Tibial nerve (tissue), 4 donors: ENCODE results near the gene KLRF1.

Experiments
- EP300 ChIP-seq, 2 donors: sonication (generic); formaldehyde crosslinking; IDR thresholded peaks; one replicate each; pipeline ENCODE4 v1.6.1; 2017; ENCODE audit warnings: antibody characterized with exemption in 2 of 2, mild to moderate bottlenecking in 1 of 2
- POLR2A ChIP-seq, 2 donors: fragments of 450-650 bp; IDR thresholded peaks; one replicate each; pipeline ENCODE4 v1.6.1; 2017; ENCODE audit warnings: antibody characterized with exemption in 2 of 2, mild to moderate bottlenecking in 2 of 2, moderate library complexity in 2 of 2
- TF ChIP-seq, protein P1 (sequence below), 5 experiments: fragments of 200-600 bp in 3 of 5; fragments of 450-650 bp in 2 of 5; sonication (generic) in 3 of 5; IDR thresholded peaks; one replicate each; pipeline ENCODE4 v1.5.1; 2016 to 2019; ENCODE audit warnings: antibody characterized with exemption in 5 of 5, mild to moderate bottlenecking in 3 of 5, moderate library complexity in 2 of 5

DNA sequence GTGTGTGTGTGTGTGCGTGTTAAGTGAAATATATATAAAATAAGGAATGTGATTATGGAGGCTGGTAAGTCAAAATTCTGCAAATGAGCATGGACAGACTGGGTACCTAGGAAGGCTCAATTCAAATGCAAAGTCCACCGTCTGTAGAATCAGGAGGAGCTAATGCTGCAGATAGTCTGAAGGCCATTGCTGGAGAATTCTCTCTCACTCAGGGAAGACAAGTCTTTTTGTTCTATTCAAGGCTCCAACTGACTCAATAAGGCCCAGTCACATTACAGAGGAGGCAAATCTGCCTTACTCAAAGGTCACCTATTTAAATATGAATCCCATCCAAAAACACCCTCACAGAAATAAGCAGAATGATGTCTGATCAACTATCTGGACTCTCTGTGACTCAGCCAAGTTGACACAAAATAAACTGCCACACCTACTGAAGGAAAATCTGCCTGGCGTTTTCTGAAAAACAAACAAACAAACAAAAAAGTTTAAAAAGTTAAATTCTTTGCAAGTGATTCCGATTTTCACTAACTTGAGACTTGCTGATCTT lies 53.3 kb downstream of the KLRF1 start:
- TF ChIP-seq, protein P1, sequence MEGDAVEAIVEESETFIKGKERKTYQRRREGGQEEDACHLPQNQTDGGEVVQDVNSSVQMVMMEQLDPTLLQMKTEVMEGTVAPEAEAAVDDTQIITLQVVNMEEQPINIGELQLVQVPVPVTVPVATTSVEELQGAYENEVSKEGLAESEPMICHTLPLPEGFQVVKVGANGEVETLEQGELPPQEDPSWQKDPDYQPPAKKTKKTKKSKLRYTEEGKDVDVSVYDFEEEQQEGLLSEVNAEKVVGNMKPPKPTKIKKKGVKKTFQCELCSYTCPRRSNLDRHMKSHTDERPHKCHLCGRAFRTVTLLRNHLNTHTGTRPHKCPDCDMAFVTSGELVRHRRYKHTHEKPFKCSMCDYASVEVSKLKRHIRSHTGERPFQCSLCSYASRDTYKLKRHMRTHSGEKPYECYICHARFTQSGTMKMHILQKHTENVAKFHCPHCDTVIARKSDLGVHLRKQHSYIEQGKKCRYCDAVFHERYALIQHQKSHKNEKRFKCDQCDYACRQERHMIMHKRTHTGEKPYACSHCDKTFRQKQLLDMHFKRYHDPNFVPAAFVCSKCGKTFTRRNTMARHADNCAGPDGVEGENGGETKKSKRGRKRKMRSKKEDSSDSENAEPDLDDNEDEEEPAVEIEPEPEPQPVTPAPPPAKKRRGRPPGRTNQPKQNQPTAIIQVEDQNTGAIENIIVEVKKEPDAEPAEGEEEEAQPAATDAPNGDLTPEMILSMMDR (IDR thresholded peaks at IDR 0.05), result no peak
- TF ChIP-seq POLR2A (IDR thresholded peaks at IDR 0.05) (no peak), EP300 (IDR thresholded peaks at IDR 0.05) (no peak)
